ENCODE measurements around the gene PPP4C.

Gene PPP4C

DNA sequence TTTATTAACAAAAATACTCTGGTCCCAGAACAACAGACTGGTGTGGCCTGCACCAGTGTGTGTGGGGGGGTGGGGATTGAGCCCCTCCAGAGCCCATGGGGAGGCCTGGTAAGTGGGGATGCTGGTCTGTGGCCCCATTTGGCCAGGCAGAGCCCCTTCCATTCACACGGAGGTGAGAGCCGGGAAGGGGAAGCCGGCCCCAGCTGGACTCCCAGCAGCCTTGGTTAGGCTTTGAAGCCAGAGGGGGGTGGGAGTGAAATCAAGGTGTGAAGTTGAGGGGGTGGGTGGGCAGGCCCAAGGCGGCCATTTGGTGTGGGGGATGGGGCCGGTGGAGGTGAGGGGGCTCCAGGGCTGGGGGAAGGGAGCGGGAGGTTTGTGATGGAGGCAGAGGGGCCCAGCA lies 10.0 kb downstream of the PPP4C start:
- DNase-seq (ENCODE audit: extremely low read depth, low read depth), result no peak
- TF ChIP-seq, protein P1, sequence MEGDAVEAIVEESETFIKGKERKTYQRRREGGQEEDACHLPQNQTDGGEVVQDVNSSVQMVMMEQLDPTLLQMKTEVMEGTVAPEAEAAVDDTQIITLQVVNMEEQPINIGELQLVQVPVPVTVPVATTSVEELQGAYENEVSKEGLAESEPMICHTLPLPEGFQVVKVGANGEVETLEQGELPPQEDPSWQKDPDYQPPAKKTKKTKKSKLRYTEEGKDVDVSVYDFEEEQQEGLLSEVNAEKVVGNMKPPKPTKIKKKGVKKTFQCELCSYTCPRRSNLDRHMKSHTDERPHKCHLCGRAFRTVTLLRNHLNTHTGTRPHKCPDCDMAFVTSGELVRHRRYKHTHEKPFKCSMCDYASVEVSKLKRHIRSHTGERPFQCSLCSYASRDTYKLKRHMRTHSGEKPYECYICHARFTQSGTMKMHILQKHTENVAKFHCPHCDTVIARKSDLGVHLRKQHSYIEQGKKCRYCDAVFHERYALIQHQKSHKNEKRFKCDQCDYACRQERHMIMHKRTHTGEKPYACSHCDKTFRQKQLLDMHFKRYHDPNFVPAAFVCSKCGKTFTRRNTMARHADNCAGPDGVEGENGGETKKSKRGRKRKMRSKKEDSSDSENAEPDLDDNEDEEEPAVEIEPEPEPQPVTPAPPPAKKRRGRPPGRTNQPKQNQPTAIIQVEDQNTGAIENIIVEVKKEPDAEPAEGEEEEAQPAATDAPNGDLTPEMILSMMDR (IDR thresholded peaks at IDR 0.05; ENCODE audit: low read depth, low read length, missing control alignments), result no peak
- no peak overlapping the region for H3K4me3 ChIP-seq (replicated peaks; ENCODE audit: low read depth, low read length)

DNA sequence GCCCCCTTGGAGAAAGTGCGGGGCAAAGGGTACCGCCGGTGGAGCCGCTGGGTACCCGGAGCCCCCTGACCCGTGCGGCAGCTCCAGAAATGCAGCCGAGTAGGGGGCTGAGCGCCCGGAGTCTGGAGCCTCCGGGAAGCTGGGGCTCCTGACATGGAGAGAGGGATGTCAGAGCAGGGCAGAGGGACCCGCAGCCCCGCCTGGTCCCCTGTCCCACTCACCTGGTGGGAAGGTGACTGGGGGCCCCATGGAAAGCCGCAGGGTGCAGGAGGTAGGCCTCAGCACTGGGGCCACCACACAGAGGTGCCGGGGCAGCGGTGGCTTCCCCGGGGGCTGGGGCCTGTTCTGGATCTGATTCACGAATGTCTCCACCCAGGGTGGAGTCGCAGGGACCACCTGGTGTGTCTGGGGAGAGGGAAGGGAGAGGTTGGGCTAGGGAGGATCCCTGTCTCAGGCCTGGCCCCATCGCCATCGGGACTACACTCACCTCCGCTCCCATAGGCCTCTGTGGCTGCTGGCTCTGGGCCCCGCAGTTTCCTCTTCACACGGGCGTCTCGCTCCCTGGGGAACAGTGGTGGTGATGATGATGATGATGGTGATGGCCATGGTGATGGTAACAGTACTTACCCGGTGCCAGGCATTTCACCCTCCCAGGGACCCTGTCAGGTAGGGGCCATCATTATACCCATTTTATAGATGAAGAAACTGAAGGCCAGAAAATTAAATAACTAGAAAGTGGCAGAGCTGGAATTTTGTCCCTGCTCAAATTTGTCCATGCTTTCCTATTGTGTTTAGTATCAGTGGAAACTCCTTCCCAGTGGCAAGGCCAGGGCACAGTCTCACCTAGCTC lies 10.7 kb downstream of the PPP4C start:
- H3K4me3 ChIP-seq (replicated peaks; ENCODE audit: low read depth, low read length), result no peak overlapping the region
- no peak for DNase-seq (ENCODE audit: extremely low read depth, low read depth)
- TF ChIP-seq, protein P1 (IDR thresholded peaks at IDR 0.05; ENCODE audit: low read depth, low read length, missing control alignments), result no peak

DNA sequence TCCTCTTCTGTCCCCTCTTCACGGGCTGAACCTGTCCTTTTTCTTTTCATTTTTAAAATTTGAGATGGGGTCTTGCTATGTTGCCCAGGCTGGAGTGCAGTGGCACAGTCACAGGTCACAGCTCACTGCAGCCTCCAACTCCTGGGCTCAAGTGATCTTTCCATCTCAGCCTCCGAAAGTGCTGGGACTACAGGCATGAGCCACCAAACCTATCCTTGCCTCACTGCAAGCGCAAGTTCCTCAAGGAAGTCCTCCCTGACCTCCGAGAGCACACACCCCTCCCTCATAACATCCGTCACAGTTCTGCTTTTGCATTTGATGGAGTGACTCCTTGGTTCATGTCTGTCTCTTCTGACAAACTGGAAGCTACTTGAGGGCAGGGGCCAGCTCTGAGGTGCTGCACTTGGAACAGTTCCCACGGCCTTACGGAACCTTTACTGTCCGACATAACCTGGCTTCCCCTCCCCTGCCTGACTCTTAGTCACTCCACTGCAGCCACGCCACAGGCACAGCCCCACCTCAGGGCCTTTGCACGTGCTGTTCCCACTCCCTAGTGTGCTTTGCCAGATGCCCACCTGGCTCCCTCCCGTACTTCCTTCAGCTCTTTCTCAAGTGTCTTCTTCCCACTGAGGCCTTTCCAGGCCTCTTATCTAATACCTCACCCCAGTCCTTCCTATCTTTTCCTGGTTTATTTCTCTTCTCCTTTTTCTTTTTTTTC lies 11.5 kb downstream of the PPP4C start:
- DNase-seq (ENCODE audit: extremely low read depth, low read depth), result no peak
- TF ChIP-seq, protein P1 (IDR thresholded peaks at IDR 0.05; ENCODE audit: low read depth, low read length, missing control alignments), result no peak
- H3K4me3 ChIP-seq (replicated peaks; ENCODE audit: low read depth, low read length), result no peak overlapping the region

DNA sequence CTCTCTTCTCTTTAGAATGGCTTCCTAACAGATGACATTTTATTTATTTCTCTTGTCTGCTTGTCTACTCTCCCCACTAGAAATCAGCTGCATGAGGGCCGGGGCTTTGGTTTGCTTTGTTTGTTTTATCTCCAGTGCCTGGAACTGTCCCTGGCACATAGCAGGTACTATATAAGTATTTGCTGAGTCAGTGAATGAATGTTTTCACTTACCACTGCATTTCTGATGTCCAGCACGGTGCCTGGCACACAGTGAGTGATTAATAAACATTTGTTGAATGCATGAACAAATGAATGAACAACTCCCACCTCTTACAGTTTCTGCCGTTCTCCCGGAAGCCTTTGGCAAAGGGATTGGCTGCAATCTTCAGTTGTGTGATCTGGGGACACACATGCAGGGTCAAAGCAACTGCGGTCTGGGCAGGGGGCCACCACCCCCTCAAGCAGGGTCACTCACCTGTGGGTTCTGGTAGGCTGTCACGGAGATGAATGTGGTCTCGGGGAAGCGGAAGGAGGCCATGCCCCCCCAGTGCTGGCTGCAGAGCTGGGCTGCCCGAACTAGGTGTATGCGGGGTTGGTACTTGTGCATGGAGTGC lies 12.5 kb downstream of the PPP4C start:
- TF ChIP-seq, protein P1 (IDR thresholded peaks at IDR 0.05; ENCODE audit: low read depth, low read length, missing control alignments), result no peak
- H3K4me3 ChIP-seq (replicated peaks; ENCODE audit: low read depth, low read length), result no peak overlapping the region
- DNase-seq (ENCODE audit: extremely low read depth, low read depth), result no peak

DNA sequence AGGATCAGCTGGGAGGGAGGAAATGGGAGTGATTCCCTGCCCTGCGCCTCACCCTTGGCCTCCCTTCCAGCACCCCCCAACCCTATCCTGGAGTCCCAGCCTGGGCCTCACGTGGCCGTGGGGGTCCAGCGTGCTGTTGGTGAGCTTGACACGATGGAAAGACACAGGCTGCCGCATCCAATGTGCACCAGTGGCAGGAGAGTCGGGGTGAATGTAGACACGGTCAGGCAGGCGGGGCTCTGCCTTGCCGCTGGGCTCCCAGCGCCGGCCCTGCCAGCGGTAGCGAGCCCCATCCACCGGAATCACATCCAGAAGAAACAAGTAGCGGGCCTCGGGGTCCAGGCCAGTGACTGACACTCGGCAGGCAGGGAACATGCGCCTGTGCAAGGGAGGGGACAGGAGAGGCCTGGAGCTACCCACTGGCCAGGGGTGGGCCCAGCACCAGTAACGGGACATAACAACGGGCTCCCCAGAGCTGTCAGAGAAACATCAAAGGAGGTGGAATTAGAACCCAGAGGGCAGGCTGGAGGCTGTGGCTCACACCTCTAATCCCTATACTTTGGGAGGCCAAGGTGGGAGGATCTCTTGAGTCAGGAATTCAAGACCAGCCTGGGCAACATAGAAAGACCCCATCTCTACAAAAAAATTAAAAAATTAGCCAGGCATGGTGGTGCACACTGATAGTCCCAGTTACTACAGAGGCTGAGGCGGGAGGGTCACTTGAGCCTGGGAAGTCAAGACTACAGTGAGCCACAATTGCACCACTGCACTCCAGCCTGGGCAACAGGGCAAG lies 13.2 kb downstream of the PPP4C start:
- H3K4me3 ChIP-seq (replicated peaks; ENCODE audit: low read depth, low read length), result no peak overlapping the region
- DNase-seq (ENCODE audit: extremely low read depth, low read depth), result no peak
- TF ChIP-seq, protein P1 (IDR thresholded peaks at IDR 0.05; ENCODE audit: low read depth, low read length, missing control alignments), result no peak

DNA sequence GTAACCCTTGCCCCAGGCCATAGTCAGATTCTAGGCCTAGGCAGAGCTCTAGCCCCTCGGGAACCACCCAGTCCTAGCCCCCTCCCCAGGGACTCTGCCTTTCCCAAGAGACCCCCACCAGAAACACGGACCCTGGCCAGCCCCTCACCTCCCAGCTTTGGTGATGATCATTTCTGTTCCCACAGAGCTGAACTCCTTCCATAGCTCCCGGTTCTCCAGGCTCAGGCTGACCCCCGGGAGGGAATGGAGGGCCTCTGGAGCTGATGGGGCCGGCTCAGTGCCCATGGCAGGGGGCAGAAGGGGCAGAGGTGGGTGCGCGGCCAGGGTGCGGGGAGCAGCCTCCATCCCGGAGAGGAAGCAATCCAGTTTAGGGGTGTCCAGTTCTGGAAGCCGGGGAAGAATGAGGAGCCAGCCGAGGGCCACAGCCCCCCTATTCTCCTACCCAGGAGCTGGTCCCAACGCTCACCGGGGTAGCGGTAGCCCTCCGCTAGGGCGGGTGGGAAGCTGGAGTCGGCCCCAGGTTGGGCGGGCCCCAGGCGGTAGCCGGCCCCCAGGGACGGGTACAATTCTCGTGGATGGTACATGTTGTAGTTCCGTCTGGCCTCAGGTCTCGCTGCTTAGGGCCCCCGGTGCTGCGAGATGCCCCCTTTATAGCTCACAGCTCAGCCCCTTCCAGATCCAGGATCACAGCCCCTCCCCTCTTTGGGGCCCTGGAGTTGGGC lies 15.0 kb downstream of the PPP4C start:
- no peak for DNase-seq (ENCODE audit: extremely low read depth, low read depth)
- TF ChIP-seq, protein P1 (IDR thresholded peaks at IDR 0.05; ENCODE audit: low read depth, low read length, missing control alignments), result no peak
- no peak overlapping the region for H3K4me3 ChIP-seq (replicated peaks; ENCODE audit: low read depth, low read length)
